HG02588 (cell line): ENCODE measurements around the gene ZNF592.
A peak's percentile ranks its signal among the peaks of the same experiment; 100 is the strongest.

ENCODE experiments used
- ATAC-seq: cut with Tn5 transposase; IDR thresholded peaks from one replicate; pipeline ENCODE4 v1.9.1; 2021; ENCODE audit warnings: mild to moderate bottlenecking, moderate library complexity; ENCODE audit not compliant: unreplicated experiment

ZNF592 gene, protein sequence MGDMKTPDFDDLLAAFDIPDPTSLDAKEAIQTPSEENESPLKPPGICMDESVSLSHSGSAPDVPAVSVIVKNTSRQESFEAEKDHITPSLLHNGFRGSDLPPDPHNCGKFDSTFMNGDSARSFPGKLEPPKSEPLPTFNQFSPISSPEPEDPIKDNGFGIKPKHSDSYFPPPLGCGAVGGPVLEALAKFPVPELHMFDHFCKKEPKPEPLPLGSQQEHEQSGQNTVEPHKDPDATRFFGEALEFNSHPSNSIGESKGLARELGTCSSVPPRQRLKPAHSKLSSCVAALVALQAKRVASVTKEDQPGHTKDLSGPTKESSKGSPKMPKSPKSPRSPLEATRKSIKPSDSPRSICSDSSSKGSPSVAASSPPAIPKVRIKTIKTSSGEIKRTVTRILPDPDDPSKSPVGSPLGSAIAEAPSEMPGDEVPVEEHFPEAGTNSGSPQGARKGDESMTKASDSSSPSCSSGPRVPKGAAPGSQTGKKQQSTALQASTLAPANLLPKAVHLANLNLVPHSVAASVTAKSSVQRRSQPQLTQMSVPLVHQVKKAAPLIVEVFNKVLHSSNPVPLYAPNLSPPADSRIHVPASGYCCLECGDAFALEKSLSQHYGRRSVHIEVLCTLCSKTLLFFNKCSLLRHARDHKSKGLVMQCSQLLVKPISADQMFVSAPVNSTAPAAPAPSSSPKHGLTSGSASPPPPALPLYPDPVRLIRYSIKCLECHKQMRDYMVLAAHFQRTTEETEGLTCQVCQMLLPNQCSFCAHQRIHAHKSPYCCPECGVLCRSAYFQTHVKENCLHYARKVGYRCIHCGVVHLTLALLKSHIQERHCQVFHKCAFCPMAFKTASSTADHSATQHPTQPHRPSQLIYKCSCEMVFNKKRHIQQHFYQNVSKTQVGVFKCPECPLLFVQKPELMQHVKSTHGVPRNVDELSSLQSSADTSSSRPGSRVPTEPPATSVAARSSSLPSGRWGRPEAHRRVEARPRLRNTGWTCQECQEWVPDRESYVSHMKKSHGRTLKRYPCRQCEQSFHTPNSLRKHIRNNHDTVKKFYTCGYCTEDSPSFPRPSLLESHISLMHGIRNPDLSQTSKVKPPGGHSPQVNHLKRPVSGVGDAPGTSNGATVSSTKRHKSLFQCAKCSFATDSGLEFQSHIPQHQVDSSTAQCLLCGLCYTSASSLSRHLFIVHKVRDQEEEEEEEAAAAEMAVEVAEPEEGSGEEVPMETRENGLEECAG (N-terminal part only)

DNA sequence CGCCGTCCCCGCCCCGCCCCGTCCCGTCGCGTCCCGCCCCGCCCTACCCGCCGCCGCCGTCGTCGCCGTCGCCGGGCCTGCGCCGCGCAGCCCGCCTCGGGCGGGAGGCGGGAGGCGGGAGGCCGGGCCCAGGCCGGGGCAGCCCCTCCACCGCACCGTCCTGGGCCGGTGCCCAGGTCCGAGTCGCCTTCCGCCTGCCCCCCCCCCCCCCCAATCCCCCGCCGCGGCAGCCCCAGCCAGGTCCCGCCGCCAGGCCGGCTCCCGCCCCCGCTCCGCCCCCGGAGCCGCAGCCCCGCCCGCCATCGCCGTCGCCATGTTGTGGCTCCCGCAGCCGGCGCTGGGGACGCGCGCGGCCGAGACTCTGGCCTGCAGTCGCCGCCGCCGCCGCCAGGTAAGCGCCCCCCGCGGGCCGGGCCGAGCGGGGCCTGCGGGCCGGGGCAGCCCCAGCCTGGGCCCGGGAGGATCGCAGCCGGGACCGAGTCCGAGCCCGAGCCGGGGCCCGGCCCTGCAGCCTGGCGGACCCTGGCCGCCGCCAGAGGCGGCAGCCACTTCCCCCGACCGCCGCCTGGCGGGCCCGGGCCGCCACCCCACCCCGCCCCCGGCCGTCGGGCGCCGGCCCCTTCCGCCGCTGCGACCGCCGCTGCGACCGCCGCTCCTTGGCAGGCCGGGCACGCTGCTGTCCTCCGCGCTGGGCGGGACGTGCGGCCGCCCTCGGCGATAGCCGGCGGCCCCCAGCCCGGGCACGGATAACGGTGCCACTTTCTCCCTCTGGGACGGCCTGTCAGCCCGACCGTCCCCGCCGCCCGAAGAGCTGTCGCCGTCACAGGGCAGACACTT, at the start of gene ZNF592:
TSS of gene ZNF592 (plus strand) at position 319 of the 837 bp plus-strand sequence. CDS start 34,084 bp downstream, outside the sequence.
- peak; percentile 47 for ATAC-seq

DNA sequence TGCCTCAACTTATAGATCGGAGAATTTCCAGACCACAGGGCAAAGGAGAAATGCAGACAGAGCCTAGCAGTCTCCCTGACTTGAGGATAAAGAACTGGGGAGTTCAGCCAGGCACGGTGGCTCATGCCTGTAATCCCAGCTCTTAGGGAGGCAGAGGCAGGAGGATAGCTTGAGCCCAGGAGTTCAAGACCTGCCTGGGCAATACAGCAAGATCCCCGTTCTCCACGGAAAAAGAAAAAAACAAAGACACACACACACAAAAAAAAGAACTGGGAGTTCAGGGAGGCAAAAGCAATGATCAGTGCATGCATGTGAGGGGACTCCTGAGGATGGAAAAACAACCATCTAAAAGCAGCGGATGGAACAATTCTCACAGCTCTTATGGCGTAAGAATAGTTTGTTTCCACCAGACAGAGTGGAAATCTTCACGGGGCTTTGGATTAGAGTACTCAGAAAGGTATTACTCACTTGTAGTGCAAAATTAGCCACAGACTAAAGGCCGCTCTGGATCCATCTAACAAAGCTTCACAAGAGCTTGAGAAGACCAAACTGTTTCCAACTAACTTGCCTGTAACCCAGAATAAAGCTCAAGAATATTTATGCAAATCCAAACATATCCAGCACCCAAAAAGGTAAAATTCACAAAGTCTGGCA, 48.7 kb upstream of the ZNF592 start:
- ATAC-seq: no peak

GRCh38 chr15:84702961-84703482, 45.4 kb upstream of the ZNF592 start:
- ATAC-seq: no peak

DNA sequence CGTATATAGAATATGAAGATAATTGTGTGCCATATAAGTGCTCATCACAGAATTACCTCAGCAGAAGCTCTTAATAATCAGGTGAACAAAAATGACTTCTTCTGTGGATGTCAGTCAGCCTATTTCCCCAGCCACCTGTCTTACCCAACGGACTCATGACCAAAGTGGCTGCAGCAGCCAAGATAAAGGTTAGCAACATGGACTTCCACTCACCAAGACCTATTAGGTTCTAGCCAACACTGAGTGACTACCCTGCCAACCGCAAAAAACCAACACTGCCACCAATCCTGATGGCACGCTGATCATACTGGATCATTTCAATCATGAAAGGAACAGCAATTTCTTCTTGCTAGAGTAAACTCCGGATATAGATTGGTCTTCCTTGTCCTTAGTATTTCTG, 44.6 kb upstream of the ZNF592 start:
- no peak for ATAC-seq

GRCh38 chr15:84714372-84714771, 34.0 kb upstream of the ZNF592 start:
- no peak for ATAC-seq

- no peak for ATAC-seq
These were observed 33.6 kb upstream of the ZNF592 start for GRCh38 chr15:84714821-84715220.

DNA sequence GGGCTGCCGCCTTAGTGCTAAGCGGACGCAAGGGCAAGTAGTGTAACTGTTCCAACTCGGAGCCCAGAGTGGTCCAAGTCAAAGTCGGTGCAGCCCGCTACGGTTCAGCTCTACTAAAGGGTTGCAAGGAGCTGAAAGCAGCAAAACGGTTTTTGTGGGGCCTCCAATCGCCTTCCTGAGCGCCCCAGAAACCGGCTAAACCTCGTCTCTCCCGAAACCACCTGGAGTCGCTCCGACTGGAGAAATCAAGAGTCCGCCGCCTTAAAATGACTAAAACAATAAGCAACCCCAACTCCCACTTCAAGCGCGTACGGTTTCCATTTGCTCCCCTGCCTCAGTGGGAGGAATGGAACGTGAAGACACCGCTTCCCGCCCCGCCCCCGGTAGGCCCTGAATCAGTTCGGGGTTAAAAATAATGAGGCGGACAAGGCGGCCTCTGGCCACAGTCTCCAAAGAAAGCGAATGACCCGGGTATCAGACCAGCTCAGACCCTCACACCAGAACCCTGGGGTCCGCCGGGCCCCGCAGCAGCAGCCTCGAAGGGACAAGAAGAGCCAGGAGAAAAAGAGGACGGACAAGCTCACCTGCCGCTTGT, 32.9 kb upstream of the ZNF592 start:
- ATAC-seq: peak; percentile 4

DNA sequence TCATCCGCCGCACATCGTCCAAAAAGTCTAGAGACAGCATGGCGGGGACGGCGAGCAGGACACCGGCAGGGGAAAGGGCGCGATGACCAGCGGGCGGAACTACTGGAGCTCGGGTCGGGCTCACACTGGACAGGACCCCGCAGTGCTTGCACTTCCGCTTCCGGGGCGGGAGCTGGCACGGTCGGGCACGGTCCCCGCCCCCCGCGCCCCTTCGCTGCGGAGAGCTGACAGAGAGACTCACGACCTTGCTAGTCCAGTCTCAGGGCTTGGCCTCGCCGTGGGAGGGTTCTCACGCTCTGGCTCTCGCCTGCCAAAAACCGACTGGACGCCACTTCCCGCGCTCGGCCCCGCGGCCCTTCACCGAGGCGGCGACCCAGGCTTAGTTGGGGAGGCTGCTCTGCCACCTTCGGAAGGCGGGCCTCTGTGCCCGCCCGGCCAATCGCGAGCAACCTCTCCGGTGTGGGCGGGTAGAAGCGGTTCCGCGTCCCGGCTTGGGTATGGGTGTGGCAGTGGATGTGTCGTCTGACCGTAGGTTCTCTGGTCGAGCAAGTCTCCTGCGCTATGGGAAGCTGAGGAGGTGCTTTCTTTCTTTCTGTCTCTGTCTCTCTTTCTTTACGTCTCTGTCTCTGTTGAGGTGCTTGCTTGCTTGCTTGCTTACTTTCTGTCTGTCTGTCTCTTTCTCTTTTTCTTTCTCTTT, 32.2 kb upstream of the ZNF592 start, which contains the start of gene SEC11A:
TSS of gene SEC11A (minus strand) at position 104 of the 697 bp plus-strand sequence. CDS start at position 40, 64 bp downstream.
- peak; percentile 95 for ATAC-seq

GRCh38 chr15:84721371-84721770, 27.0 kb upstream of the ZNF592 start:
- no peak for ATAC-seq

- ATAC-seq: no peak
These were observed 25.8 kb upstream of the ZNF592 start for GRCh38 chr15:84722628-84723027.

DNA sequence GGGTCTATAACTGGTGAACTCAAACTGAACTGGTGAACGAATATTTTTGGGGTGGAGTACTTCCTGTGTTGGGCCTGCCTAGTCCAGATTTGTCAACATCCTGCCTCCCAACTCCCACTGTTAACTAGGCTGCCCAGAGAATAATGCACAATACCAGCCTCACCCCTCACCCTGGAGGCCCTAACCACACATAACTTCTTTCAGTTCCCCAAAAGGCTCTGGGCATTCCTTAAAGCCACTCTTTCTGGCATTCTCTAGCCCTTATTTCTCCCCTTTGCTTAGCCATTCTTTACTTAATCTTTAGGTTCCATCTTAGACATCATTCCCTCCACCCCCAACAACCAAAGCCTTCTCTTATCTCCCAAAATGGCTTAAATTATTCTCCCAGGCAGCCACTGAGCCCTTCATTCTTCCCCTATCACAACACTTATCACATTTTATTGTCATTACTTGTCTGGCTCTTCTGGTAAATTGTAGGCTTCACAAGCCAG, 23.3 kb upstream of the ZNF592 start:
- peak; percentile 50 for ATAC-seq

DNA sequence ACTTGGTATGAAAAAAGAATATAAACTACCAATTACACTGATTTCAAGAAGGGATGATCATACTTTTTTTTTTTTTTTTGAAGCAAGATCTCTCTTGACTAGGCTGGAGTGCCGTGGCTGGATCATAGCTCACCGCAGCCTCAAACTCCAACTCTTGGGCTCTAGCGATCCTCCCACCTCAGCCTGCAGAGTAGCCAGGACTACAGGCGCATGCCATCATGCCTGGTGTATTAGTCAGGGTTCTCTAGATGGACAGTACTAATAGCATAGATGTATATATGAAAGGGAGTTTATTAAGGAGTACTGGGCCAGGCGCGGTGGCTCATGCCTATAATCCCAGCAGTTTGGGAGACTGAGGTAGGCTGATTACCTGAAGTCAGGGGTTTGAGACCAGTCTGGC, 21.0 kb upstream of the ZNF592 start:
- no peak for ATAC-seq

DNA sequence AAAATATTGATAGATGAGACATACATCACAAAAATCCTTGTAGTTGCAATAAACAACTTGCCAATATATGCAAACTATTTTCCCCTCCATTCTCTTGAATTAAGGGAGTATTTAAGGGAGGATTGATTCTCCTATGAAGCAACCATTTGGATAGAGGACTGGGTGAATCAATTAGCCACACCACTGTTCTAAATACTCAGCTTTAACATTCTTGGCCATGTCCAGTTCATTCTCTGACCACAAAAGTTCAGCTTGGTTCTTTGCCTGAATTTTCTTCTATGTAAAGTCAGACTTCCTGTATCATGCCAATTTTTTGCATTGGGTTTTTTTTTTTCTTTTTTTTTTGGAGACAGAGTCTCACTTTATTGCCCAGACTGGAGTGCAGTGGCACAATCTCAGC, 16.6 kb upstream of the ZNF592 start:
- no peak for ATAC-seq

- peak; percentile 59 for ATAC-seq
These were observed 13.5 kb upstream of the ZNF592 start for GRCh38 chr15:84734794-84735479.

GRCh38 chr15:84735480-84736061, 12.8 kb upstream of the ZNF592 start:
- peak; percentile 24 for ATAC-seq

- ATAC-seq: no peak
These were observed 12.0 kb upstream of the ZNF592 start for GRCh38 chr15:84736375-84736774.

DNA sequence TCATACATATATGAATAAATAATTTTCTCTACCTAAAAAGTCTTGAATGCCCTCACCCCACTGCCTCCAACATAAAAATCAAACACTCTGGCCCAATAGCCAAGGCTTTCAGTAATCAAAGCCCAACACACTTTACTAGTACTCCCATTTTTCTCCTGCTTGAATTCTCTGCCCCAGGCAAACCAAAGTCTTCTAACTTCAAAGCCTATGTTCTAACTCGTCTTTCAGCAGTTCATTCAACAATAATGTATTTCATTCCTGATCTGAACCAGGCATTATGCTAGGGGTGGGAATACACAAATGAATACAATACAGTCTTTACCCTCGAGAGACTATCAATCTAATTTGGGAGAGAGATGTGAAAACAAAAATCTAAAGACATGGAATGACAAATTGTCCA, 11.4 kb upstream of the ZNF592 start:
- ATAC-seq: no peak
